ENCODE data around the gene GRIN3B.

GRIN3B gene

DNA sequence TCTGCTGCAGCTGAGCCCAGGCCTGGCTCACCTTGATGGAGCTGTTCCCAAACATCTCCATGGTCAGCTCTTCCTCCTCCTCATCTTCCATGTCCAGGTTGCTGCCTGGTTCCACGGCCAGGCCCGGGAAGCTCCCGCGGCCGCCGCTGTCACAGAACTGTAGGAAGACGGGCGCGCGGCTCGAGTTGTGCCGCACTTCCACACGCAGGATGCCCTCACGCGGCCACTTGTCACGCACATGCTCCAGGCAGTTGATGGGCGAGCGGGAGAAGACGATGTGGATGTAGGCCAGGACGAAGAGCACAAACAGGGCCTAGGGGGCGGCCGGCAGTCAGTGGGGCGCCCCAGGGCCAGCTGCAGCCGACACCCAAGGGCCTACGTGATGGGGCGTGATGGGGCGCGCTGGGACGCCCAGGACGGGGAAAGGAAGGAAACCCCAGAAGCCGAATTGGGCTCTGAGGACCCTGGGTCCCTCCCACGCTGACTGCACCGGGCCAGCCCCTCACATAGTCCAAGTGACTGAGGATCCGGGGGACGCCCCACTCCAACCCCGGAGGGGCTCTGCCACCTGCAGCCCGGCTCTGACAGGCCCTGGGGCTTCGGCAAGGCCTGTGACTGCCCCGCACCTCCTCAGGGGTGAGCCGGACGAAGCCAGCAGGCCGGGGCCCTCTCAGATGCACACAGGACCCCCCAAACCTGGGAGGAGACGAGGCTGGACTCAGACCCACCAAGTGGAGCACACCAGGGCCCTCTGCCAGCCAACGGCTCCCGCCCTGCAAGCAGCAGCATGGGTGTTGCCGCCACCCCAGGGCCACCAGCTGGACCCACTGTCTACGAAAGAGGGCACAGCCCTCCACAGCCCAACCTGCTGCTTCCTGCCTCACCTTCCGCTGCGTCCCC is 14.2 kb downstream of the GRIN3B start:
- TF ChIP-seq, protein P1, sequence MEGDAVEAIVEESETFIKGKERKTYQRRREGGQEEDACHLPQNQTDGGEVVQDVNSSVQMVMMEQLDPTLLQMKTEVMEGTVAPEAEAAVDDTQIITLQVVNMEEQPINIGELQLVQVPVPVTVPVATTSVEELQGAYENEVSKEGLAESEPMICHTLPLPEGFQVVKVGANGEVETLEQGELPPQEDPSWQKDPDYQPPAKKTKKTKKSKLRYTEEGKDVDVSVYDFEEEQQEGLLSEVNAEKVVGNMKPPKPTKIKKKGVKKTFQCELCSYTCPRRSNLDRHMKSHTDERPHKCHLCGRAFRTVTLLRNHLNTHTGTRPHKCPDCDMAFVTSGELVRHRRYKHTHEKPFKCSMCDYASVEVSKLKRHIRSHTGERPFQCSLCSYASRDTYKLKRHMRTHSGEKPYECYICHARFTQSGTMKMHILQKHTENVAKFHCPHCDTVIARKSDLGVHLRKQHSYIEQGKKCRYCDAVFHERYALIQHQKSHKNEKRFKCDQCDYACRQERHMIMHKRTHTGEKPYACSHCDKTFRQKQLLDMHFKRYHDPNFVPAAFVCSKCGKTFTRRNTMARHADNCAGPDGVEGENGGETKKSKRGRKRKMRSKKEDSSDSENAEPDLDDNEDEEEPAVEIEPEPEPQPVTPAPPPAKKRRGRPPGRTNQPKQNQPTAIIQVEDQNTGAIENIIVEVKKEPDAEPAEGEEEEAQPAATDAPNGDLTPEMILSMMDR (IDR thresholded peaks at IDR 0.05) = no peak

DNA sequence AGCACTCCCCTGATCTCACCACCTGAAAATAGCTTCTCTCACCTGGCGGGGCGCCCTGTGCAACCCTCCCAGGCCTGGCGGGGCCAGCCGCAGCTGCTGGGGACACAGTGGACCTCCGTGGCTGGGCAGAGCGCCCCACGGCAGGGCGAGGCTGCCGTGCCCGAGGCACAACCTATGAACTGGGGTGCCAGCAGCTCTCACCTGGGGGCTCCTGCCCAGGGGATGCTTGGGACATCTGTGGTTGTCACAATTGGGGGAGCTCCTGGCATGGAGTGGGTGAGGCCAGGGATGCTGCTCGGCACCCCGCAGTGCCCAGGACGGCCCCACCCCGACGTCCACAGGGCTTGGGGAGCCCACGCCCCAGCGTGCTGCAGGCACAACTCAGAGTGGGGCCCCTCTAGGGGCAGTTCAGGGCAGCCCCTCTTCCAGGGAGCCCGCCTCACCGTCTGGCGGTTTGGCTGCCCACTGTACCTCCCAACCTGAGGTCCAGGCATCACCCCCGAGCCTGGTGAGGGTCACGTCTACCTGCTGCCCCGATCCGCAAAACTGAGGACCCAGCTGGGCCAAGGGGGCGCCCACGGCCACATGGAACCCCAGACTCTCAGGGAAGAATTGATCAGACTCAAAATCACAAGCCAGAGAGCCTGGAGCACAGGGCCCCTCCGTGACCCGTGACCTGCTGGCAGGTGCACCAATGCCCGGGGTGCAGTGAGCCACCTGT is 15.0 kb downstream of the GRIN3B start:
- TF ChIP-seq, protein P1 (IDR thresholded peaks at IDR 0.05) = no peak

DNA sequence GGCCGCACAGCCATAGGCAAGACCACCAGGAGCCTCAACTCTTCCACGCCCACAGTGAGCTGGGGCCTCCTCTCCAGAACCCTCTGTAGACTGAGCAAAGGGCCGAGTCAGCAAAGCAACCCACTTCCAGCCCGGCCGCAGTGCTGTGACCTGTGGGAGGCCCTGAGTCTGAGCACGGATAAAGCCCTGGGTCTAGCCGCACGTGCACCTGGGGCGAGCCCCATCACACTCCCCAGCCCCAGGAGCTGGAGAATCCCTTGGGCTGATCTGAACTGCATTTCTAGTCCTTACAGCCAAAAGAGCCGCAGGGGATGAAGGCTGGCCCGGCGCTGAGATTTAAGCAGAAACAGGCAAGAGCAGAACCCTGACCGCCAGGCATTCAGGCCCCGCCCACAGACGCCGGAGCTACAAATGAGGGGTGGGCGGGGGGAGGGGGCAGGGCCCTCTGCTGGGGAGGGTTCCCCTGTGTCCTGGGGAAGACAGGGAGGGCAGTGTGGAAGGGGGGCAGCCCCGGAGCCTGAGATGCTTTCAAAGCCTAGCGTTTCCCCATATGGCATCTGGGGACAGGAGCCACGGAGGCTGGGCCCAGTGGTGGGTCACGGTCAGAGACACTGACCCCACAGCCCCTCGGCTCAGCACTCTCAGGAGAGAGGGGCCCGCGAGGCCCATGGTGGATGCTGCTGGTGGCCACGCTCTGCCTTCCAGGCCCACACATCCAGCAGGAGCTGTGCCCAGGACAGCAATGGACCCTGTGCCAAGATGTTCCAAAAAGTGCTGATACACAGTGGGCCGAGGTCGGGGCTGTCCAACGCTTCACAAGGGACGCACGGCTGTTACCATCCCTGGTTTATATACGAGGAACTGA is 15.8 kb downstream of the GRIN3B start:
- TF ChIP-seq, protein P1 (IDR thresholded peaks at IDR 0.05) = no peak

DNA sequence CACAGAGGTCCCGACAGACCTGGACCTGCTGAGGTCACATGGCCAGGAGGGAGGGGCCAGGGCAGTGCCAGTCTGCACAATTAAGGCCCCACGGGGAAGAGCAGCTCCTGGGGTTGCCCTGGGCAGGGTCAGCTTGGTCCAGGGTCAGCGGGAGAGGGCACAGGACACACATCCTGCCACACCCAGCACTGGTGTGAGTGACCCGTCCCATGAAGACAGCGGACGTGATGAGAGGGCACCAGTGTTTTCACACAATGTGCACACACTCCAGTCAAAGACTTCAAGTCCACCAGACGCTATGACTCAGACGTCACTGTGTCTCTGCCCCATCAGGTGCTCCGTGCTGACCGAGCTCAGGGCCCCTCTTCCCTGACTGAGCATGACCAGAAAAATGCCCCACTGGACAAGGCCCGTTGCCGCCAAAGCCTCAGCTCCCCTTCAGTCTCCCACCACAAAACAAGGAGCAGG is 16.5 kb downstream of the GRIN3B start:
- TF ChIP-seq, protein P1 (IDR thresholded peaks at IDR 0.05) = no peak

DNA sequence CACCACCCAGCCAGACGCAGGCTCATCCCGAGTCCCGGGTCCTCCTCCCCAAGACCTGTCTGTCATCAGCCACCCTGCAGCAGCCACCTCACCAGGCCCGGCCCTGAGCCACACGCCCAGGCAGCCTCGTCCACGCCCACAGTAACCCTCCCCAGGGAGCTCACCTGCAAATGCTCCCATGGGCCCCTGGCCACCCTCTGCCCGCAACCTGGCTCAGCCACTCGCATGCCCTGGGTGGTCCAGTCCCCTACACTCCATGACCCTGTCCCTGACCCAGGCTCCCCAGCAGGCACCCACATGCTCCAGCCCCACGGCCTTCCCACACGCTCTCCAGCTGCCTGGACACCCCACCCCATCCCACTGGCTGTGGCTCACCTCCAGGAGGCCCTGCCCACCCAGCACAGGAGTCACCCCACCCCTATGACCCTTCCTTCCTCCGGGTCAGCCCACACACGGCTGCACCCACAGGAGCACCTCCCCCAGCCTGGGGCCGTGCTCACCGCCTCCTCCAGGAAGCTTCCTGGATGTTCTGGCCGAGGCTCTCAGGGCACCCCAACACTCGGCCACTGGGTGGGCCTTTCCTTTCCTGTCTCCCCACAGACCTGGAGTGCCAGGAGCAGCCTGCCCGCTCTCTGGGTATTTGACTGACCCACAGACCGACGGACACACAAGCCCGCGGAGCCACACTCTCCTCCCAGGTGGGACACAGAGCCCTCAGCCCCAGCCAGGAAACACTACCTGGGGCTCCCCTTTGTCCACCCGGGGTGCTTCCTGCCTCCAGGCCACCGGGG is 17.1 kb downstream of the GRIN3B start:
- TF ChIP-seq, protein P1 (IDR thresholded peaks at IDR 0.05) = no peak

DNA sequence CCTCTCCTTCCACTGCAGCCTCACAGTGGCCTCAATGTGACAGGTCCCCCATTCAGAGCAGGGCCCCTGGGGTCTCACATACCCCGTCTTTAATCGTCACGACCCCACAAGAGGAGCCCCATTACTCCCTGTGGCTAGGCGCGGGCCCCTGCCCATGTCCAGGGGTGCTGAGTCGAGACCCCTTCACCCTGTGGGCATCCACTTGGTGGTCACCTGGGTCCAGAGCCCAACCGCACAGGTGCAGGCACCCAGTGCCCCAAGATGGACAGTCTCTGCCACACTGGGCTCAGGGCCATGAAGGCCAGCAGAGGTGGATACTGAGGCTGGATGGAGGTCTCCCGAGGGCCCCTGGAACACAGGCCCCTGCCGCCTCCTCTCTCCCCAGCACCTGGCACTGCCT is 17.7 kb downstream of the GRIN3B start:
- TF ChIP-seq, protein P1 (IDR thresholded peaks at IDR 0.05) = no peak

Measured in LNCAP (cell line).